ENCODE measurements around the gene PRG2.
"Not testable (repeated sequence)": the region's sequence is repeated elsewhere in the genome, so short reads cannot be mapped to it uniquely, and the experiment has no call there.

Gene PRG2

GRCh38 chr11:57364851-57365660 is 25.4 kb downstream of the PRG2 start:
- no peaks in the 10 kb centered on the region for H3K36me3 ChIP-seq (ENCODE audit: control insufficient read depth, insufficient read depth, low read length)
- no peaks in the 10 kb centered on the region for H3K79me2 ChIP-seq
- no peaks in the 10 kb centered on the region for H3K27me3 ChIP-seq (ENCODE audit: control insufficient read depth, insufficient read depth, low read length)
- no peak overlapping the region for H3K4me3 ChIP-seq (ENCODE audit: low read depth, low read length)
- H3K27ac ChIP-seq, result no peak overlapping the region
- H3K9me3 ChIP-seq (ENCODE audit: control insufficient read depth, low read length), result no peaks in the 10 kb centered on the region
- H3K4me1 ChIP-seq, result peaks cover 2% of the 10 kb centered on the region
- no peak overlapping the region for H2AFZ ChIP-seq
- no peak overlapping the region for H3K4me2 ChIP-seq (ENCODE audit: low read length)
- TF ChIP-seq CTCF (IDR thresholded peaks at IDR 0.05), result no peak
- H3K9ac ChIP-seq, result no peak overlapping the region

- Histone ChIP-seq H3K4me3 (ENCODE audit: low read depth, low read length) (no peak overlapping the region), H3K9ac (no peak overlapping the region), H3K27ac (no peak overlapping the region), H3K36me3 (ENCODE audit: control insufficient read depth, insufficient read depth, low read length) (no peaks in the 10 kb centered on the region), H3K4me2 (ENCODE audit: low read length) (no peak overlapping the region), H3K4me1 (peaks cover 2% of the 10 kb centered on the region), H3K79me2 (no peaks in the 10 kb centered on the region), H2AFZ (no peak overlapping the region), H3K9me3 (ENCODE audit: control insufficient read depth, low read length) (no peaks in the 10 kb centered on the region), H3K27me3 (ENCODE audit: control insufficient read depth, insufficient read depth, low read length) (no peaks in the 10 kb centered on the region)
- no peak for TF ChIP-seq CTCF (IDR thresholded peaks at IDR 0.05)
Measured at GRCh38 chr11:57363131-57364080, 27.0 kb downstream of the PRG2 start.

GRCh38 chr11:57361926-57362325 is 28.5 kb downstream of the PRG2 start:
- no peak overlapping the region for H3K9ac ChIP-seq
- H3K27me3 ChIP-seq (ENCODE audit: control insufficient read depth, insufficient read depth, low read length), result no peaks in the 10 kb centered on the region
- H3K79me2 ChIP-seq, result no peaks in the 10 kb centered on the region
- no peak overlapping the region for H2AFZ ChIP-seq
- TF ChIP-seq CTCF (IDR thresholded peaks at IDR 0.05), result no peak
- no peak overlapping the region for H3K4me3 ChIP-seq (ENCODE audit: low read depth, low read length)
- H3K4me2 ChIP-seq (ENCODE audit: low read length), result no peak overlapping the region
- no peaks in the 10 kb centered on the region for H3K36me3 ChIP-seq (ENCODE audit: control insufficient read depth, insufficient read depth, low read length)
- no peak overlapping the region for H3K27ac ChIP-seq
- peaks cover 2% of the 10 kb centered on the region for H3K4me1 ChIP-seq
- no peaks in the 10 kb centered on the region for H3K9me3 ChIP-seq (ENCODE audit: control insufficient read depth, low read length)

DNA sequence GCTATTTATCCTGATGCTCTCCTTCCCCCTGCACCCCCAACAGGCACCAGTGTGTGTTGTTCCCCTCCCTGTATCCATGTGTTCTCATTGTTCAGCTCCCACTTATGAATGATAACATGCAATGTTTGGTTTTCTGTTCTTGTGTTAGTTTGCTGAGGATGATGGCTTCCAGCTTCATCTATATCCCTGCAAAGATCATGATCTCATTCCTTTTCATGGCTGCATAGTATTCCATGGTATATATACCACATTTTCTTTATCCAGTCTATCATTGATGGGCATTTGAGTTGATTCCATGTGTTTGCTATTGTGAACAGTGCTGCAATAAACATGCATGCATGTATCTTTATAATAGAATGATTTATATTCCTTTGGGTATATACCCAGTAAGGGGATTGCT is 29.0 kb downstream of the PRG2 start:
- not testable (repeated sequence) for H2AFZ ChIP-seq; H3K9me3 ChIP-seq (ENCODE audit: control insufficient read depth, low read length)

GRCh38 chr11:57360991-57361390 is 29.5 kb downstream of the PRG2 start:
- Histone ChIP-seq H3K27ac (no peak overlapping the region), H3K9ac (no peak overlapping the region), H2AFZ (no peak overlapping the region), H3K4me3 (ENCODE audit: low read depth, low read length) (no peak overlapping the region), H3K4me1 (peaks cover 2% of the 10 kb centered on the region), H3K36me3 (ENCODE audit: control insufficient read depth, insufficient read depth, low read length) (no peaks in the 10 kb centered on the region), H3K9me3 (ENCODE audit: control insufficient read depth, low read length) (no peaks in the 10 kb centered on the region), H3K27me3 (ENCODE audit: control insufficient read depth, insufficient read depth, low read length) (no peaks in the 10 kb centered on the region), H3K79me2 (no peaks in the 10 kb centered on the region), H3K4me2 (ENCODE audit: low read length) (no peak overlapping the region)
- TF ChIP-seq CTCF (IDR thresholded peaks at IDR 0.05), result no peak

More for the DNA sequence above, 29.0 kb downstream of the PRG2 start:
- not testable (repeated sequence) for H3K9ac ChIP-seq; H3K27ac ChIP-seq; H3K36me3 ChIP-seq (ENCODE audit: control insufficient read depth, insufficient read depth, low read length); H3K27me3 ChIP-seq (ENCODE audit: control insufficient read depth, insufficient read depth, low read length); H3K4me1 ChIP-seq; H3K79me2 ChIP-seq; H3K4me2 ChIP-seq (ENCODE audit: low read length); H3K4me3 ChIP-seq (ENCODE audit: low read depth, low read length)

All from parathyroid adenoma (tissue), 2 donors.